ENCODE results near the gene CHAF1B. TPM values are rescaled to one million over a fixed set of nuclear protein-coding genes. Genes with fewer than 3 reads are reported as not detected.

Gene CHAF1B
- polyA plus RNA-seq, 1 of the 3 experiments (the other 2 are of a cell fraction): 6.8 TPM

DNA sequence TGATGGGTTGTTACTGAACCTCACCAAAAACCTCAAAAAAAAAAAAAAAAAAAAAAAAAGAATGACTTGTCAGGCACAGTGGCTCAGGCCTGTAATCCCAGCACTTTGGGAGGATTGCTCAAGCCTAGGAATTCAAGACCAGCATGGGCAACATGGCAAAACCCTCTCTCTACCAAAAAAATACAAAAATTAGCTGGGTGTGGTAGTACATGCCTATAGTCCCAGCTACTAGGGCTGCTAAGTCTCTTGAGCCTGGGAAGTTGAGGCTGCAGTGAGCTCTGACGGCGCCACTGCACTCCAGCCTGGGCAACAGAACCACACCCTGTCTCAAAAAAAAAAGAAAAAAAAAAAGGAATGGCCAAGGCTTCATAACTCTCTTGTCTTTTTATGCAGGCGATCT lies 11.1 kb downstream of the CHAF1B start:
- Histone ChIP-seq H3F3A (replicated peaks; ENCODE audit: insufficient read depth) (no peaks in the 10 kb centered on the region), H3K9ac (no peak overlapping the region), H3K9me3 (no peaks in the 10 kb centered on the region), H4K20me1 (ENCODE audit: insufficient read depth) (no peaks in the 10 kb centered on the region), H3K4me2 (no peak overlapping the region), H3K9me2 (no peaks in the 10 kb centered on the region), H2AFZ (ENCODE audit: low read depth) (no peak overlapping the region), H3K4me3 (ENCODE audit: low read depth in 2 of 2, low read length in 1 of 2) (no peak overlapping the region), H3K4me1 (ENCODE audit: control insufficient read depth in 1 of 2, insufficient read depth in 2 of 2, low read depth in 1 of 2, low read length in 1 of 2) (no peaks in the 10 kb centered on the region), H3K79me2 (ENCODE audit: insufficient read depth) (no peaks in the 10 kb centered on the region), H3K27ac (ENCODE audit: low read depth in 2 of 2, low read length in 1 of 2) (no peak overlapping the region), H3K27me3 (ENCODE audit: insufficient read depth) (no peaks in the 10 kb centered on the region), H3K36me3 (replicated peaks in 1 of 2; ENCODE audit: control insufficient read depth in 1 of 2, insufficient read depth in 2 of 2, low read length in 1 of 2) (peaks cover 0 to 14% of the 10 kb centered on the region in 2 experiments)
- no peak for DNase-seq
- ChIA-PET POLR2A (no interaction called here), CTCF (no interaction called here)
- TF ChIP-seq RXRA (IDR thresholded peaks at IDR 0.05; ENCODE audit: borderline replicate concordance, low read depth) (no peak), REST (IDR thresholded peaks at IDR 0.05; ENCODE audit: low read depth, low read length) (no peak), NRF1 (IDR thresholded peaks at IDR 0.05; ENCODE audit: low read depth, low read length) (no peak), TEAD4 (IDR thresholded peaks at IDR 0.05; ENCODE audit: borderline replicate concordance, insufficient read depth) (no peak), GABPA (IDR thresholded peaks at IDR 0.05; ENCODE audit: low read depth) (no peak), SMC3 (IDR thresholded peaks at IDR 0.05; ENCODE audit: low read depth, low read length) (no peak)
- TF ChIP-seq, protein P1, sequence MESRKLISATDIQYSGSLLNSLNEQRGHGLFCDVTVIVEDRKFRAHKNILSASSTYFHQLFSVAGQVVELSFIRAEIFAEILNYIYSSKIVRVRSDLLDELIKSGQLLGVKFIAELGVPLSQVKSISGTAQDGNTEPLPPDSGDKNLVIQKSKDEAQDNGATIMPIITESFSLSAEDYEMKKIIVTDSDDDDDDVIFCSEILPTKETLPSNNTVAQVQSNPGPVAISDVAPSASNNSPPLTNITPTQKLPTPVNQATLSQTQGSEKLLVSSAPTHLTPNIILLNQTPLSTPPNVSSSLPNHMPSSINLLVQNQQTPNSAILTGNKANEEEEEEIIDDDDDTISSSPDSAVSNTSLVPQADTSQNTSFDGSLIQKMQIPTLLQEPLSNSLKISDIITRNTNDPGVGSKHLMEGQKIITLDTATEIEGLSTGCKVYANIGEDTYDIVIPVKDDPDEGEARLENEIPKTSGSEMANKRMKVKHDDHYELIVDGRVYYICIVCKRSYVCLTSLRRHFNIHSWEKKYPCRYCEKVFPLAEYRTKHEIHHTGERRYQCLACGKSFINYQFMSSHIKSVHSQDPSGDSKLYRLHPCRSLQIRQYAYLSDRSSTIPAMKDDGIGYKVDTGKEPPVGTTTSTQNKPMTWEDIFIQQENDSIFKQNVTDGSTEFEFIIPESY (IDR thresholded peaks at IDR 0.05; ENCODE audit: borderline replicate concordance, low read depth): no peak
- WGBS (ENCODE audit: low lambda C conversion rate): 99% methylated on average over 3 of the region's 3 CpGs

DNA sequence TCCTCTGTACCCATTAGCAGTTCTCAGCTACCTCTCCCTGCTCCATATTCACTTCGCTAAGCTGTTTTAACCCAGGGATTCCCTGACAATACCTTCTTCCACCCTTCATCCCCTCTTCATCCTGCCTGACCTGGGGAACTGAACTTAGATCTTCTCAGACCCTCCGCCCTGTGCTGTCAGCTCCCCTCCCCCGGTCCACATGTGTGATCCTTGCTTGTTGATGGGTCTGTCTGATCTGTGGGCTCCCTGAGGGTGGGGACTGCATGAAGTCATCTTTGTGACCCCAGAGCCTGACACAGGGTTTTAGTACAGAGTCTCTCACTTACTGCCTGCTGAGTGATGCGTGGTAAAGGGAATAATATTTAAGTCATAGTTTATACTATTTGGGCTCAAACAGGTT lies 11.8 kb downstream of the CHAF1B start:
- Histone ChIP-seq H3K9me3 (no peaks in the 10 kb centered on the region), H3K9me2 (no peaks in the 10 kb centered on the region), H3K4me1 (ENCODE audit: control insufficient read depth in 1 of 2, insufficient read depth in 2 of 2, low read depth in 1 of 2, low read length in 1 of 2) (no peaks in the 10 kb centered on the region), H3K4me3 (ENCODE audit: low read depth in 2 of 2, low read length in 1 of 2) (no peak overlapping the region), H3K4me2 (no peak overlapping the region), H3K79me2 (ENCODE audit: insufficient read depth) (no peaks in the 10 kb centered on the region), H3K27me3 (ENCODE audit: insufficient read depth) (no peaks in the 10 kb centered on the region), H3K27ac (ENCODE audit: low read depth in 2 of 2, low read length in 1 of 2) (no peak overlapping the region), H3K36me3 (replicated peaks in 1 of 2; ENCODE audit: control insufficient read depth in 1 of 2, insufficient read depth in 2 of 2, low read length in 1 of 2) (peaks cover 0 to 18% of the 10 kb centered on the region in 2 experiments), H2AFZ (ENCODE audit: low read depth) (no peak overlapping the region), H3F3A (replicated peaks; ENCODE audit: insufficient read depth) (no peaks in the 10 kb centered on the region), H4K20me1 (ENCODE audit: insufficient read depth) (no peaks in the 10 kb centered on the region), H3K9ac (no peak overlapping the region)
- no peak for TF ChIP-seq USF1 (IDR thresholded peaks at IDR 0.05; ENCODE audit: borderline replicate concordance, low read depth)
- no peak for TF ChIP-seq FOSL2 (IDR thresholded peaks at IDR 0.05; ENCODE audit: borderline replicate concordance, low read depth)
- TF ChIP-seq EZH2phosphoT487 (IDR thresholded peaks at IDR 0.05; ENCODE audit: borderline replicate concordance, low read depth): no peak
- TF ChIP-seq TAF1 (IDR thresholded peaks at IDR 0.05; ENCODE audit: borderline replicate concordance, low read depth, low read length): no peak
- TF ChIP-seq POLR2AphosphoS5 (IDR thresholded peaks at IDR 0.05; ENCODE audit: low read depth, low read length): no peak
- TF ChIP-seq, protein P2, sequence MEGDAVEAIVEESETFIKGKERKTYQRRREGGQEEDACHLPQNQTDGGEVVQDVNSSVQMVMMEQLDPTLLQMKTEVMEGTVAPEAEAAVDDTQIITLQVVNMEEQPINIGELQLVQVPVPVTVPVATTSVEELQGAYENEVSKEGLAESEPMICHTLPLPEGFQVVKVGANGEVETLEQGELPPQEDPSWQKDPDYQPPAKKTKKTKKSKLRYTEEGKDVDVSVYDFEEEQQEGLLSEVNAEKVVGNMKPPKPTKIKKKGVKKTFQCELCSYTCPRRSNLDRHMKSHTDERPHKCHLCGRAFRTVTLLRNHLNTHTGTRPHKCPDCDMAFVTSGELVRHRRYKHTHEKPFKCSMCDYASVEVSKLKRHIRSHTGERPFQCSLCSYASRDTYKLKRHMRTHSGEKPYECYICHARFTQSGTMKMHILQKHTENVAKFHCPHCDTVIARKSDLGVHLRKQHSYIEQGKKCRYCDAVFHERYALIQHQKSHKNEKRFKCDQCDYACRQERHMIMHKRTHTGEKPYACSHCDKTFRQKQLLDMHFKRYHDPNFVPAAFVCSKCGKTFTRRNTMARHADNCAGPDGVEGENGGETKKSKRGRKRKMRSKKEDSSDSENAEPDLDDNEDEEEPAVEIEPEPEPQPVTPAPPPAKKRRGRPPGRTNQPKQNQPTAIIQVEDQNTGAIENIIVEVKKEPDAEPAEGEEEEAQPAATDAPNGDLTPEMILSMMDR (IDR thresholded peaks at IDR 0.05): no peak
- TF ChIP-seq GATA2 (CRISPR knock-in tag; IDR thresholded peaks at IDR 0.05): no peak
- no peak for TF ChIP-seq EP300 (IDR thresholded peaks at IDR 0.05; ENCODE audit: borderline replicate concordance in 1 of 2, low read depth in 1 of 2, low read length in 1 of 2)
- CTCF ChIA-PET: interaction anchor here (1.0 kb wide), 1 partner anchor 9 kb away, joined by 3 read pairs; no protein-coding TSS in a partner anchor
- WGBS (ENCODE audit: low lambda C conversion rate): 95% methylated on average over 4 of the region's 4 CpGs
- DNase-seq: no peak
- POLR2A ChIA-PET: no interaction called here

All from SK-N-SH (cell line).